ENCODE data around the gene SLC22A12. TPM values are rescaled to one million over a fixed set of nuclear protein-coding genes. Genes with fewer than 3 reads are reported as not detected.

Gene SLC22A12
- total and polyA plus RNA-seq, 2 experiments from 2014 or later = not detected

DNA sequence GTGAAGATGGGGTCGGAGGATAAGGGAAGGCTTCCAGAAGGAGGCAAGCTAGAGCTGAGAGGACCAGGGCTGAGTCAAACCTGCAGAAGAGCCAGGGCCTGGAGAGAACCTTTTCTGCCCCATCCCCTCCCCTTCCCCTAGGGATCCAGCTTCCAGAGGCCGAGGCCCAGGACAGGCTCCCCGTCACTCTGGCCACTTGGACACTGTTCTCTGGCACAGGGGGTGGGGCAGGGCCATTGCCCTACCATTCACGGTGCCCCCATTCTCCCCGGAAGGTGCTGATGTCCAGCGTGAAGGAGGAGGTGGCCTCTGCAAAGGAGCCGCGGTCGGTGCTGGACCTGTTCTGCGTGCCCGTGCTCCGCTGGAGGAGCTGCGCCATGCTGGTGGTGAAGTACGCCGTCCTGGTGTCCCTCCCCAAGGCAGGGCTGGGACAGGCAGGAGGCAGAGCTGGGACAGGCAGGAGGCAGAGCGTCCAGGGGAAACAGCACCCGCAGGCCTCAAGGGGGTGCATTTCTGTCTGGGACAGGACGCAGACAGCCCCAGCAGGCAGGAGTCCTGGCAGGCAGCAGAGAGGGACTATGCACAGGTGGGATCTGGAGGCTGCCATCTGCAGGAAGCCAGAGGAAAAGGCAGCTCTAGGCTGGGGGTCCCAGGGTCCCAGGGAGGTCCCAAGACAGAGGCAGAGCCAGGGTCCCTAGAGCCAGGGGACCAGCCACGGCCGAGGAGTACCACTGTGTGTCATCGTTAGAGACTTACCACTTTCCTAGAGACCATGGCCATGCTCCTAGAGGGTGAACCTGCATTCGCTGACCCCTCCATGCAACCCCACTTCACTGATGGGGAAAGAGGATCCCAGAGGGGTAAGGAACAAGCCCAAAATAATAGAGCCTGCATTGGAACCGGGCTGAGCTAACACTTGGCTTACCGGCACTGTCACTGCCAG is 25.8 kb upstream of the SLC22A12 start:
- TF ChIP-seq, protein P1, sequence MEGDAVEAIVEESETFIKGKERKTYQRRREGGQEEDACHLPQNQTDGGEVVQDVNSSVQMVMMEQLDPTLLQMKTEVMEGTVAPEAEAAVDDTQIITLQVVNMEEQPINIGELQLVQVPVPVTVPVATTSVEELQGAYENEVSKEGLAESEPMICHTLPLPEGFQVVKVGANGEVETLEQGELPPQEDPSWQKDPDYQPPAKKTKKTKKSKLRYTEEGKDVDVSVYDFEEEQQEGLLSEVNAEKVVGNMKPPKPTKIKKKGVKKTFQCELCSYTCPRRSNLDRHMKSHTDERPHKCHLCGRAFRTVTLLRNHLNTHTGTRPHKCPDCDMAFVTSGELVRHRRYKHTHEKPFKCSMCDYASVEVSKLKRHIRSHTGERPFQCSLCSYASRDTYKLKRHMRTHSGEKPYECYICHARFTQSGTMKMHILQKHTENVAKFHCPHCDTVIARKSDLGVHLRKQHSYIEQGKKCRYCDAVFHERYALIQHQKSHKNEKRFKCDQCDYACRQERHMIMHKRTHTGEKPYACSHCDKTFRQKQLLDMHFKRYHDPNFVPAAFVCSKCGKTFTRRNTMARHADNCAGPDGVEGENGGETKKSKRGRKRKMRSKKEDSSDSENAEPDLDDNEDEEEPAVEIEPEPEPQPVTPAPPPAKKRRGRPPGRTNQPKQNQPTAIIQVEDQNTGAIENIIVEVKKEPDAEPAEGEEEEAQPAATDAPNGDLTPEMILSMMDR (IDR thresholded peaks at IDR 0.05; ENCODE audit: low read depth, low read length) = no peak
- peak in 1 of 2 donors; percentile 23 for DNase-seq (ENCODE audit: low read depth in 1 of 2, low spot score in 1 of 2)
- Histone ChIP-seq H3K9me3 (ENCODE audit: low read depth) (no peaks in the 10 kb centered on the region), H3K27ac (peak overlapping the region; percentile 84), H3K4me1 (ENCODE audit: low read depth) (peaks cover 14% of the 10 kb centered on the region), H3K36me3 (no peaks in the 10 kb centered on the region), H3K4me3 (no peak overlapping the region), H3K27me3 (no peaks in the 10 kb centered on the region)

DNA sequence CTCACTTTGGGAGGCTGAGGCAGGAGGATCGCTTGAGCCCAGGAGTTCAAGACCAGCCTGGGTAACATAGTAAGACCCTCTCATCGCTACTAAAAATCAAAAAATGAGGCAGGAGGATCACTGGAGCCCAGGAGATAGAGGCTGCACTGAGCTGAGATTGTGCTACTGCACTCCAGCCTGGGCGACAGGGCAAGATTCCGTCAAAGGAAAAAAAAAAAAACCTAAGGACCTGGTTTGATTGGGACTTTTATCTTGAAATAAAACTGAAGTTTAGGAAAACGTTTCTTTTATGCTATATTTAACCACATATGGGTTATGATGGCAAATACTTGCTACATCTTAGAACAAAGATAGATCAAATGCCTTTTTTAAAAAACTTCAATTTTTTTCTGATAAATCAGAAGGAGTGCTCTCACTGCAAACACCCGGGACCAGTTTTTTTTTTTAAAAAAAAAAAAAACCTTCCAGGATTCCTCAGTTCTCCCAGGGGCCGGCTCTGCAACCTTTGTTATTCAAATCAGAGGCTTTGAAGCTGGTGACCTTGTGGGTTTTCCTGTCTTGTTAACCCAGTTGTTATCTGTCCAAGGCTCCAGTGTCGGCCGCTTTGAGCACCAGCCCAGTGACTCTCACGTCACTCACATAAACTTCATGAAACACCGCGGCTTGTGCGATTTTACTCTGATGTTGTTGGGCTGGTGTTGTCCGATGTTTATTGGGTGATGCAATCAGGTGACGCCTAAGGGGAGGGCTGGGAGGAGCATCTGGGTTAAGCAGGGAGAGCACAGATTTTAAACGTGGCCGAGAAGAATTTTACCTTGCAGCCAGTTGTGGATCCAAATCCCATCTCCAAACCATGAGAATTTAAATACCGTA is 24.7 kb upstream of the SLC22A12 start:
- Histone ChIP-seq H3K9me3 (ENCODE audit: low read depth) (no peaks in the 10 kb centered on the region), H3K4me3 (peak overlapping the region; percentile 1), H3K4me1 (ENCODE audit: low read depth) (peaks cover 14% of the 10 kb centered on the region), H3K27ac (peak overlapping the region; percentile 84), H3K27me3 (no peaks in the 10 kb centered on the region), H3K36me3 (no peaks in the 10 kb centered on the region)
- peak; percentile 74 to 90 for DNase-seq (ENCODE audit: low read depth in 1 of 2, low spot score in 1 of 2)
- TF ChIP-seq, protein P1 (IDR thresholded peaks at IDR 0.05; ENCODE audit: low read depth, low read length) = no peak

DNA sequence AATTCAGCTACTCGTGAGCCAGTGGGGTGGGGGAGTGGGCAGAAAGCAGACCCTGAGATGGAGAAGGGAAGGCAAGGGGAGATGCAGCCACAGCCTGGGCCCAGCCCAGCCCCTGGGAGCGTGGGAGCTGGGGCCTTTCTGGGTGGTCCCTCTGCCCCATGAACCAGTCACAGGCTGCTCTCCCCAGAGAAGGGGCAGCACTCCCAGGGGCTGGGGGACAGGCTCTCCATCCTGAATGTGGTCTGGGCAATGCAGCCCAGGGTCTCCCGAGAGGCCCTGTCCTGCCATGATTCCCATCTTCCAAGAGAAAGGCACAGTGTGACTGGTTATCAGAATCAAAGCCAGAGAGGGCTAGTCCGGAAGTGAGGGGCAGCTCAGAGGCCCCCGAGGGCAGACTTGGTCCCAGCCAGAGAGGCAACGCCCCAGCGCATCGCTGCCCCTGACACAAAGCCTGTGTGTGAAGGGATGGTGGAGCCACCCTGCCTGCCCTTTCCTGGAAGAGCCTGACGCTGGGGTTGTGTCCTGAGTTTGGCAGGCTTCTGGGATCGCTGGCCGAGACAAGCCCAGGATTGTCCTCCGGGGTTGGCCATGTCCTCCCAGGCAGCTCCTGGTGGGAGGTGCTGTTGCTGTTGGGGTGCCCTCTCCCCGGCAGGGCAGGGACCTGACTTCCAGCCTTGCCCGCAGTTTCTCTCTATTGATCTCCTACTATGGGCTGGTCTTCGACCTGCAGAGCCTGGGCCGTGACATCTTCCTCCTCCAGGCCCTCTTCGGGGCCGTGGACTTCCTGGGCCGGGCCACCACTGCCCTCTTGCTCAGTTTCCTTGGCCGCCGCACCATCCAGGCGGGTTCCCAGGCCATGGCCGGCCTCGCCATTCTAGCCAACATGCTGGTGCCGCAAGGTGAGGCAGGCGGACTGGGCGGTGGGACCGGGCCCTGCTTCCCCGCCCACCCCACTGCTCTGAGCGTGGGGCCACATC is 23.8 kb upstream of the SLC22A12 start:
- H3K27me3 ChIP-seq = no peaks in the 10 kb centered on the region
- no peaks in the 10 kb centered on the region for H3K9me3 ChIP-seq (ENCODE audit: low read depth)
- no peak overlapping the region for H3K4me3 ChIP-seq
- H3K36me3 ChIP-seq = no peaks in the 10 kb centered on the region
- TF ChIP-seq, protein P1 (IDR thresholded peaks at IDR 0.05; ENCODE audit: low read depth, low read length) = no peak
- peak overlapping the region; percentile 84 for H3K27ac ChIP-seq
- peaks cover 14% of the 10 kb centered on the region for H3K4me1 ChIP-seq (ENCODE audit: low read depth)
- DNase-seq (ENCODE audit: low read depth in 1 of 2, low spot score in 1 of 2) = no peak

DNA sequence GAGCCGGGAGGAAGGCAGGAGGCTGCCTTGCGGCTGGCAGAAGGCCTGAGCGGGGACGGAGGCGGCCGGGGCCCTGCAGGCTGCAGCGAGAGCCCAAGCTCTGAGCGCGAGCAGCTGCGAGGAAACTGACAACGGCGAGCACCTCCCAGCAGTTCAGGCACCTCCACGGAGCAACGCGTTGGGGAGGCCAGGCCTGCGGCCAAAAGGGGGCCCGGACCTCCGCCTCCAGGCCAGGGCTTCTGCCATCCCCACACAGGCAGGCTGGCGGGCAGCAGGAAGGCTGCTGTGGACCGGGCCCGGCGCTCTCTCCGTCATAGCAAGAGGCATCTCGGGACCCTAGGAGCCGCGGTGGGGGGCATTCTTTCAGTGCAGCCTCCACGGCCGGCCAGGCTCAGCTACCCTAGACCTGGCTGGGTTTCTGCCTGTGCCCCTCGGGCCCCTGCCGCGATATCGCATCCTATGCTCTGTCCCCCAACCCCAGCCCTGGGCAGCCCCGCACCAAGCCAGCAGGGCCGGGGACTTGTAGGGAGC is 22.9 kb upstream of the SLC22A12 start:
- no peak for DNase-seq (ENCODE audit: low read depth in 1 of 2, low spot score in 1 of 2)
- TF ChIP-seq, protein P1 (IDR thresholded peaks at IDR 0.05; ENCODE audit: low read depth, low read length) = no peak
- H3K4me3 ChIP-seq = no peak overlapping the region
- H3K4me1 ChIP-seq (ENCODE audit: low read depth) = peaks cover 14% of the 10 kb centered on the region
- H3K27ac ChIP-seq = no peak overlapping the region
- no peaks in the 10 kb centered on the region for H3K36me3 ChIP-seq
- H3K9me3 ChIP-seq (ENCODE audit: low read depth) = no peaks in the 10 kb centered on the region
- H3K27me3 ChIP-seq = no peaks in the 10 kb centered on the region

Data from cardiac muscle cell (in vitro differentiated cells and primary cell).